Left lung (tissue), 10 donors: ENCODE results near the gene MTHFSD. TPM values are rescaled to one million over a fixed set of nuclear protein-coding genes. Genes with fewer than 3 reads are reported as not detected.

Experiments used
- ATAC-seq: fragments of 200-7000 bp; cut with Tn5 transposase; one replicate; pipeline ENCODE4 v1.9.1; 2020; ENCODE audit warnings: moderate library complexity
- DNase-seq, 4 donors: peaks; one replicate each; pipeline ENCODE4 v3.0.0-alpha.2; 2013 to 2020
- H3K27ac ChIP-seq, 2 donors: fragments of 200-600 bp; sonication (generic) in 1 of 2; one replicate each; pipeline versions ENCODE4 v1.5.0 to v1.8.0; 2020 to 2021
- H3K27me3 ChIP-seq, 2 donors: fragments of 200-600 bp; sonication (generic) in 1 of 2; one replicate each; pipeline versions ENCODE4 v1.5.0 to v1.8.0; 2020 to 2021
- H3K36me3 ChIP-seq, 2 donors: fragments of 200-600 bp; sonication (generic) in 1 of 2; one replicate each; pipeline versions ENCODE4 v1.5.0 to v1.8.0; 2020 to 2021
- H3K4me1 ChIP-seq, 2 donors: fragments of 200-600 bp; one replicate each; pipeline ENCODE4 v1.8.0; 2021
- H3K4me3 ChIP-seq, 2 donors: fragments of 200-600 bp; sonication (generic) in 1 of 2; one replicate each; pipeline versions ENCODE4 v1.5.0 to v1.8.0; 2020 to 2021; ENCODE audit warnings: mild to moderate bottlenecking in 1 of 2
- H3K9me3 ChIP-seq, 2 donors: fragments of 200-600 bp; sonication (generic) in 1 of 2; one replicate each; pipeline versions ENCODE4 v1.5.0 to v1.8.0; 2020 to 2021
- intact Hi-C, 2 donors: fragments of 100-400 bp; cut with DNase I; formaldehyde crosslinking; loops; one replicate each; pipeline versions ENCODE4 v1.11.2 to v1.14.2; 2022
- polyA plus RNA-seq, 6 donors: library from polyadenylated mRNA; unstranded; fragments of 120-200 nt; gene quantifications; one replicate each; pipeline ENCODE4 v1.2.1, GENCODE V29; 2013; ENCODE audit not compliant: insufficient read length in 6 of 6
- total RNA-seq, 2 donors: library from RNA; stranded (reverse); fragmentation: NEBNext Ultra II Directional; extraction: Animal tissue kit (Norgen Biotek cat#: 25700); gene quantifications; one replicate each; pipeline ENCODE4 v1.2.1, GENCODE V29; 2021
- TF ChIP-seq, protein P1 (sequence below), 2 donors: fragments of 200-600 bp; sonication (generic) in 1 of 2; IDR thresholded peaks; one replicate each; pipeline versions ENCODE4 v1.5.0 to v1.8.0; 2021; ENCODE audit warnings: antibody characterized with exemption in 2 of 2
- donor health status: DM: no; HTN: yes; CAD: no.
- donor health status: DM: no; HTN: no; CAD: no.

MTHFSD gene
- total and polyA plus RNA-seq, 8 donors = 19.7 to 32.5 (median 28.5) TPM

DNA sequence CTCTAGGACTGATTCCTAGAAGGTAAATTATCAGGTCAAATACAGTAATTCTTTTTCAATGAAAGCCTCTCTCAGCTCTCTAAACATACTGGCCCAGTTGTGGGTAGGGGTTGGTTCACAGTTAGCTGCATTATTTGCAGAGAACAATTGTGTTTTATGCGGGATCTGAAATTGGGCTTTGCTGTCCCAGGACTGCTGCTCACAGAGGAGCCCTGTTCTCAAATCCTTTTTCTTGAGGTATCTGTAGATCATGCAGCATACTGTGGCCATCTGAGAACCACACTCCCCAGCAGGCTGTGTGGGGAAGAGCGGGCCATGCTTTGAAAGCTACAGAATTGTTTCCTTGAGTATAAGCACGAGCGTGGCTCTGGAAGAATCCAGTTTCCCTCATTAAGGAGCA is 17.5 kb downstream of the MTHFSD start:
- ATAC-seq (no peak), DNase-seq (no peak)
- Histone ChIP-seq H3K27me3 (no peaks in the 10 kb centered on the region), H3K36me3 (peaks cover 0 to 74% of the 10 kb centered on the region in 2 donors), H3K4me3 (no peak overlapping the region), H3K4me1 (no peaks in the 10 kb centered on the region), H3K9me3 (no peaks in the 10 kb centered on the region), H3K27ac (no peak overlapping the region)
- intact Hi-C loops = no loop called here
- TF ChIP-seq, protein P1, sequence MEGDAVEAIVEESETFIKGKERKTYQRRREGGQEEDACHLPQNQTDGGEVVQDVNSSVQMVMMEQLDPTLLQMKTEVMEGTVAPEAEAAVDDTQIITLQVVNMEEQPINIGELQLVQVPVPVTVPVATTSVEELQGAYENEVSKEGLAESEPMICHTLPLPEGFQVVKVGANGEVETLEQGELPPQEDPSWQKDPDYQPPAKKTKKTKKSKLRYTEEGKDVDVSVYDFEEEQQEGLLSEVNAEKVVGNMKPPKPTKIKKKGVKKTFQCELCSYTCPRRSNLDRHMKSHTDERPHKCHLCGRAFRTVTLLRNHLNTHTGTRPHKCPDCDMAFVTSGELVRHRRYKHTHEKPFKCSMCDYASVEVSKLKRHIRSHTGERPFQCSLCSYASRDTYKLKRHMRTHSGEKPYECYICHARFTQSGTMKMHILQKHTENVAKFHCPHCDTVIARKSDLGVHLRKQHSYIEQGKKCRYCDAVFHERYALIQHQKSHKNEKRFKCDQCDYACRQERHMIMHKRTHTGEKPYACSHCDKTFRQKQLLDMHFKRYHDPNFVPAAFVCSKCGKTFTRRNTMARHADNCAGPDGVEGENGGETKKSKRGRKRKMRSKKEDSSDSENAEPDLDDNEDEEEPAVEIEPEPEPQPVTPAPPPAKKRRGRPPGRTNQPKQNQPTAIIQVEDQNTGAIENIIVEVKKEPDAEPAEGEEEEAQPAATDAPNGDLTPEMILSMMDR (IDR thresholded peaks at IDR 0.05) = no peak

DNA sequence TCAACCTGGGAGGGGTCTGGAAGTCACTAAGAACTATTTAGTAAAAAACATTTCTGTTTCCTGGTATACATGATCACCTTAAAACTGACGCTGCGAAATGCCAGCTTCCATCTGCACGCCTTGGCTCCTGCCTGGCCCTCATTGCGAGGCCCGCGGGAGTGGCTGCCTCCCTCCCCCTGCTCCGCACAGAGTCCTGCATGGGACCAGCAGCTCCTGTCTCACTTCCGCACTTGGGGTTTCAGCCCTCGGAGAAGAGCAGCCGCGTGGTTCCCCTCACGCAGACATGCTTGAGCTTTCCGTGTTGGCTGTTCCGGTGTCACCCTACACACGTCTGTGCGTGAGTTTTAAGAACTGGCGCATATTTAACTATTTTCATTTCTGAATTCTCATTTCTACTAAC is 18.4 kb downstream of the MTHFSD start:
- Histone ChIP-seq H3K27ac (no peak overlapping the region), H3K9me3 (no peaks in the 10 kb centered on the region), H3K4me1 (no peaks in the 10 kb centered on the region), H3K27me3 (no peaks in the 10 kb centered on the region), H3K36me3 (peaks cover 0 to 74% of the 10 kb centered on the region in 2 donors), H3K4me3 (no peak overlapping the region)
- peak in 1 of 4 donors; percentile 33 for DNase-seq
- TF ChIP-seq, protein P1 (IDR thresholded peaks at IDR 0.05) = no peak
- ATAC-seq = no peak
- intact Hi-C loops = no loop called here

DNA sequence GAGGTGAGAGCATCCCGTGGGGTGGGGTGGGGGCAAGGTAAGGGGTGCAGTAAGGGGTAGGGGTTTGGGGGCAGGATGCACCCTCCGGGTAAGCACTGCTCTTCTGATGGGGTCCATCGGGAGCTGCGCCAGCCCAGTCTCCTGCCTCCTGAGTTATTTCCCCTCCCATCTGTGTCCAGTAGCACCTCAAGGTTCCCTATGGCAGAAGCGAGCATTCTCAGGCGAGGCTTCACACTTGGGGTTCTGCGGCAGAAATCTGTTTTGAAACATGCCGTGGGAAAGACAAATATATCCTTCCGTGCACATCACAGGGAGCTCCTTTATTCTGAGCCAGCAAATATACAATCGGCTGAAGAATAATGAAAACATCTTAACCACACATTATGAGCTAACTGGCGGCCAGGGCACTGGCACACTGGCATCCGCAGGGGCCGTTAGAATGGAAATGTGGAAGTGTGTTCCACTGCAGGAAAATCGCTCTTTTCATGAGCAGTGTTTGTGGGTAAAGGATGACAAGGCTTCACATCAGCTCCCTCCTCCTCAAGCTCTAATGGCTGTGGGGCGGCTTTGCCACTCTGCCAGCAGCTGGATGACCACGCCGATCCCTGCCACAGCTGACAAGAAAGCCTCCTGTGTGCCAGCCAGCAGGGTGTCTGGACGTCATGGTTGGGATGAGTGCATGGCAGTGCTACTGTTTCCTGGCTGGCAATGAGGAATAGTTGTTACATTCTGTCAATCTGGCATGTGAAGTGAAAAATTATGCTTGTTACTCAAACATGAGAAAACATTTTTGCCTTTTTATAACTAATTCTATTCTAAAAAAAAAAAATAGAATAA is 20.0 kb downstream of the MTHFSD start:
- Histone ChIP-seq H3K9me3 (no peaks in the 10 kb centered on the region), H3K27ac (no peak overlapping the region), H3K27me3 (no peaks in the 10 kb centered on the region), H3K36me3 (peaks cover 0 to 68% of the 10 kb centered on the region in 2 donors), H3K4me1 (no peaks in the 10 kb centered on the region), H3K4me3 (no peak overlapping the region)
- intact Hi-C loops = no loop called here
- ATAC-seq (no peak), DNase-seq (peak in 1 of 4 donors; percentile 37)
- TF ChIP-seq, protein P1 (IDR thresholded peaks at IDR 0.05) = no peak

DNA sequence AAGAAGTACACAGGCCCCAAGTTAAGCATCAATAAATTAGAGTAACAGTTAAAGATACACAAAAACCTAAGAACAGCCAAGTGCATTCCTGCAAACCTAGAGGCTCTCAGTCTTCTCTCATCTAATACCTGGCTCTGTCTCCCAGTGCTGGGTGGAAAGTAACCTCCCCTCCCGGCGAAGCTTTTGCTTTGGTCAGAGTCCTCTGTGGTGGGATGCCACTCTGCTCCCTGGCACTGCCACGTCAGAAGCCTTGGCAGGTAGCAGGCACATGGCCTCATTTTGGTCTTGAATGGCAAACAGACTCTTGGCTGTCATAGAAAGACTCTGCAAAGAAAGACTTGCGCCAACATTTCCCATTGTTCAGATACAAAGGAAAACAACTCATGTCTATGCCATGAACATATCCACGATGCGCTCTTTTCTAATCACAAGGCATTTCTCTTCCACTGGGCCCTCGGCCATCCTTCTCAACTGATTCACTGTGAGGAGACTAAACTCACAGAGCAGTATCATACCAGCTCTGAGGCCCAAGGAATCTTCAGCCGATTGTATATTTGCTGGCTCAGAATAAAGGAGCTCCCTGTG is 21.2 kb downstream of the MTHFSD start:
- ATAC-seq (no peak), DNase-seq (no peak)
- H3K4me1 ChIP-seq = no peaks in the 10 kb centered on the region
- TF ChIP-seq, protein P1 (IDR thresholded peaks at IDR 0.05) = no peak
- no peak overlapping the region for H3K27ac ChIP-seq
- no peaks in the 10 kb centered on the region for H3K9me3 ChIP-seq
- H3K27me3 ChIP-seq = no peaks in the 10 kb centered on the region
- no peak overlapping the region for H3K4me3 ChIP-seq
- intact Hi-C loops = no loop called here
- peaks cover 0 to 57% of the 10 kb centered on the region in 2 donors for H3K36me3 ChIP-seq

DNA sequence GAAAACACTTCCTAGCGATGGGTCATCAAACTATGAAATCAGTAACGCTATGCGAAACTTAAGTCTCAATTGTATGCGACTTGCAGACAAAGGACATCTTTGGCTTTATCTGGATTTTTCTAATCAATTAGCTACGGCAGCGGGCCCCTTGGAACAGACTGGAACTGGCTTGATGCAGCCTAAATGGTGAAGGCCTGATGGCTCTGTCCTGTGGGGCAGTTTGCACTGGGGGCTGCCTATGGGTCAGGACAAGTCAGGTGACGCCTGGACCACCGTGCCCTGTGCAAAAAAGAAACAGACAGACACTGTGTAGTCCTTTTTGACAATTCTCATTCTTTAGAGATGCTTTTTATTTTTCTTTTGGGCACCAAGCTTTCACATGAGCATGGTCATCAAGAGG is 22.0 kb downstream of the MTHFSD start:
- Histone ChIP-seq H3K27ac (no peak overlapping the region), H3K27me3 (no peaks in the 10 kb centered on the region), H3K9me3 (no peaks in the 10 kb centered on the region), H3K4me3 (no peak overlapping the region), H3K36me3 (peaks cover 0 to 49% of the 10 kb centered on the region in 2 donors), H3K4me1 (no peaks in the 10 kb centered on the region)
- DNase-seq = peak in 1 of 4 donors; percentile 36
- intact Hi-C loops = no loop called here
- no peak for ATAC-seq
- TF ChIP-seq, protein P1 (IDR thresholded peaks at IDR 0.05) = no peak
